HEK293 (cell line): Measurements from ENCODE around the gene PIGP.

Source experiments
- CTCF ChIA-PET: fragments of 350-600 bp; formaldehyde crosslinking; extraction: SDS; loops from one replicate; lab custom pipeline; 2021; ENCODE audit warnings: antibody characterized with exemption; lab: Yijun Ruan, JAX
- POLR2A ChIA-PET: fragments of 300-600 bp; formaldehyde crosslinking; extraction: SDS; loops from one replicate; lab custom pipeline; 2020; ENCODE audit warnings: antibody characterized with exemption, inconsistent platforms; lab: Yijun Ruan, JAX
- H3K27ac ChIP-seq: fragments of 200-500 bp; sonication (Bioruptor generic); 2 replicates; pipeline ENCODE4 v1.5.1; 2014; ENCODE audit warnings: low read depth, low read length, control low read depth, inconsistent platforms; ENCODE audit errors: extremely low read depth
- H3K36me3 ChIP-seq, 2 experiments: fragments of 200-500 bp in 1 of 2; sonication (Bioruptor generic) in 1 of 2; 1 replicate in 1 of 2; 2 replicates in 1 of 2; pipeline ENCODE4 v1.5.1; 2014 to 2017; ENCODE audit warnings: inconsistent platforms in 2 of 2, low read length in 2 of 2; ENCODE audit not compliant: control insufficient read depth in 2 of 2, insufficient read depth in 1 of 2
- H3K4me1 ChIP-seq: fragments of 200-500 bp; sonication (Bioruptor generic); 2 replicates; pipeline ENCODE4 v1.5.1; 2014; ENCODE audit warnings: mild to moderate bottlenecking, low read length, inconsistent platforms; ENCODE audit not compliant: control insufficient read depth, insufficient read depth
- H3K4me3 ChIP-seq: 2 replicates; pipeline ENCODE4 v1.5.1; 2011; ENCODE audit warnings: low read depth, mild to moderate bottlenecking, control low read depth, low read length, moderate library complexity
- H3K9me3 ChIP-seq: fragments of 200-500 bp; sonication (Bioruptor generic); 2 replicates; pipeline ENCODE4 v1.5.1; 2014; ENCODE audit warnings: low read depth, low read length, inconsistent platforms; ENCODE audit not compliant: control insufficient read depth, insufficient read depth
- GLI4 ChIP-seq: fragments of 450-650 bp; formaldehyde crosslinking; IDR thresholded peaks from 2 replicates; pipeline ENCODE4 v1.5.1; 2016; ENCODE audit warnings: missing biosample characterization, missing genetic modification characterization
- IKZF3 ChIP-seq: fragments of 450-650 bp; IDR thresholded peaks from 2 replicates; pipeline ENCODE4 v1.5.0; 2018; ENCODE audit warnings: missing biosample characterization, mild to moderate bottlenecking, missing genetic modification characterization, moderate library complexity
- SP2 ChIP-seq: fragments of 450-650 bp; formaldehyde crosslinking; IDR thresholded peaks from 2 replicates; pipeline ENCODE4 v1.5.1; 2016; ENCODE audit warnings: missing biosample characterization, missing genetic modification characterization
- SP3 ChIP-seq: fragments of 450-650 bp; formaldehyde crosslinking; IDR thresholded peaks from 2 replicates; pipeline ENCODE4 v1.5.1; 2016; ENCODE audit warnings: missing biosample characterization, missing genetic modification characterization
- ZNF184 ChIP-seq: fragments of 450-650 bp; IDR thresholded peaks from 2 replicates; pipeline ENCODE4 v1.5.1; 2018; ENCODE audit warnings: missing biosample characterization, mild to moderate bottlenecking, missing genetic modification characterization
- ZNF214 ChIP-seq: fragments of 450-650 bp; formaldehyde crosslinking; IDR thresholded peaks from 2 replicates; pipeline ENCODE4 v1.5.1; 2017; ENCODE audit warnings: missing biosample characterization, mild to moderate bottlenecking, missing genetic modification characterization, borderline replicate concordance
- ZNF274 ChIP-seq, 2 experiments: fragments of 200-500 bp in 1 of 2; fragments of 450-650 bp in 1 of 2; sonication (Bioruptor generic) in 1 of 2; formaldehyde crosslinking in 1 of 2; IDR thresholded peaks; 2 replicates each; pipeline versions ENCODE4 v1.5.1 to v1.6.1; 2014 to 2016; ENCODE audit warnings: borderline replicate concordance in 1 of 2, inconsistent platforms in 1 of 2, low read length in 1 of 2, missing biosample characterization in 1 of 2, missing genetic modification characterization in 1 of 2
- ZNF366 ChIP-seq: fragments of 450-650 bp; formaldehyde crosslinking; conservative IDR thresholded peaks from 2 replicates; pipeline ENCODE4 v1.5.1; 2016; ENCODE audit warnings: missing biosample characterization, missing genetic modification characterization
- ZNF433 ChIP-seq: fragments of 450-650 bp; formaldehyde crosslinking; IDR thresholded peaks from 2 replicates; pipeline ENCODE4 v1.5.1; 2016; ENCODE audit warnings: missing biosample characterization, missing genetic modification characterization, low read depth
- ZNF501 ChIP-seq: fragments of 450-650 bp; formaldehyde crosslinking; IDR thresholded peaks from 2 replicates; pipeline ENCODE4 v1.5.1; 2016; ENCODE audit warnings: missing biosample characterization, missing genetic modification characterization
- ZNF544 ChIP-seq: fragments of 450-650 bp; formaldehyde crosslinking; IDR thresholded peaks from 2 replicates; pipeline ENCODE4 v1.5.0; 2017; ENCODE audit warnings: missing biosample characterization, missing genetic modification characterization
- ZNF561 ChIP-seq: fragments of 450-650 bp; IDR thresholded peaks from 2 replicates; pipeline ENCODE4 v1.5.1; 2018; ENCODE audit warnings: missing biosample characterization, missing genetic modification characterization, borderline replicate concordance
- ZNF571 ChIP-seq: fragments of 450-650 bp; formaldehyde crosslinking; IDR thresholded peaks from 2 replicates; pipeline ENCODE4 v1.5.0; 2017; ENCODE audit warnings: missing biosample characterization, missing genetic modification characterization
- ZNF660 ChIP-seq: fragments of 450-650 bp; IDR thresholded peaks from 2 replicates; pipeline ENCODE4 v1.5.1; 2018; ENCODE audit warnings: missing biosample characterization, mild to moderate bottlenecking, missing genetic modification characterization
- TF ChIP-seq, protein P1 (sequence below): fragments of 450-650 bp; IDR thresholded peaks from 2 replicates; pipeline ENCODE4 v1.5.1; 2018; ENCODE audit warnings: missing biosample characterization, mild to moderate bottlenecking, missing genetic modification characterization
- TF ChIP-seq, protein P2 (sequence below): fragments of 450-650 bp; formaldehyde crosslinking; IDR thresholded peaks from 2 replicates; pipeline ENCODE4 v1.5.1; 2016; ENCODE audit warnings: missing biosample characterization, missing genetic modification characterization
- TF ChIP-seq, protein P3 (sequence below): sonication (generic); formaldehyde crosslinking; IDR thresholded peaks from 2 replicates; pipeline ENCODE4 v1.8.1; 2022; ENCODE audit warnings: mild to moderate bottlenecking, moderate library complexity, missing genetic modification reagents
- TF ChIP-seq, protein P4 (sequence below): fragments of 450-650 bp; formaldehyde crosslinking; IDR thresholded peaks from 2 replicates; pipeline ENCODE4 v1.5.0; 2017; ENCODE audit warnings: missing biosample characterization, missing genetic modification characterization, borderline replicate concordance
- TF ChIP-seq, protein P5 (sequence below): fragments of 450-650 bp; formaldehyde crosslinking; IDR thresholded peaks from 2 replicates; pipeline ENCODE4 v1.5.1; 2017; ENCODE audit warnings: missing biosample characterization, missing genetic modification characterization

Gene PIGP

DNA sequence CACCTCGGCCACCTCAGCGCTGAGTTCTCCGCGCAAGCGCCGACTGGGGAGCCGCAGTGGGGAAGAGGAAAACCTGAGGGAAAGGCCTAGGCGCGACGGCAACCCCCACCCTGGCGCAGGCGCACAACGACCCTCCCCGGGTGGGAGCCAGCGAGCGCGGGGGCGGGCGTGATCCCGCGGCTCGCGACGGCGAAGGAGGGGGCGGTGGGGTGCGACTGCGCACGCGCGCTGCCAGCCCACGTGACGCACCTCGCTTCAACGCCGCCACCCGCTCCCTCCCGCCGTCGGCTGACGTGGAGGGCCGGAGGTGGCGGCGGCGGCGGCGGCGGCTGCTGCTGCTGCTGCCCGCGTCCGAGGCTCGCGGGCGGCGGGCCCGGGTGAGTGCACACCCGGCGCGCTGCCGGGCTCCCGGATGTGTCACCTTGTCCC, at the start of gene PIGP, which contains the start of gene TTC3:
Gene PIGP (minus strand): TSS at position 84 of the 429 bp plus-strand sequence. CDS start 556 bp downstream, outside the sequence.
Gene TTC3 (plus strand): TSS at position 267 of the 429 bp plus-strand sequence. CDS start 14,004 bp downstream, outside the sequence.
- no peaks in the 10 kb centered on the region for H3K9me3 ChIP-seq
- peak; percentile 92 for TF ChIP-seq IKZF3 (tag by site-specific recombination)
- TF ChIP-seq ZNF660 (tag by site-specific recombination) = no peak
- peak; percentile 42; the same call in 1 of the 2 replicates for TF ChIP-seq ZNF366 (tag by site-specific recombination)
- TF ChIP-seq SP2 (tag by site-specific recombination) = peak; percentile 51
- TF ChIP-seq, protein P1, sequence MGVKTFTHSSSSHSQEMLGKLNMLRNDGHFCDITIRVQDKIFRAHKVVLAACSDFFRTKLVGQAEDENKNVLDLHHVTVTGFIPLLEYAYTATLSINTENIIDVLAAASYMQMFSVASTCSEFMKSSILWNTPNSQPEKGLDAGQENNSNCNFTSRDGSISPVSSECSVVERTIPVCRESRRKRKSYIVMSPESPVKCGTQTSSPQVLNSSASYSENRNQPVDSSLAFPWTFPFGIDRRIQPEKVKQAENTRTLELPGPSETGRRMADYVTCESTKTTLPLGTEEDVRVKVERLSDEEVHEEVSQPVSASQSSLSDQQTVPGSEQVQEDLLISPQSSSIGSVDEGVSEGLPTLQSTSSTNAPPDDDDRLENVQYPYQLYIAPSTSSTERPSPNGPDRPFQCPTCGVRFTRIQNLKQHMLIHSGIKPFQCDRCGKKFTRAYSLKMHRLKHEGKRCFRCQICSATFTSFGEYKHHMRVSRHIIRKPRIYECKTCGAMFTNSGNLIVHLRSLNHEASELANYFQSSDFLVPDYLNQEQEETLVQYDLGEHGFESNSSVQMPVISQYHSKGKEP = peak; percentile 62
- peak; percentile 30; the same call in 1 of the 2 replicates for TF ChIP-seq ZNF184 (tag by site-specific recombination)
- peak; percentile 98 for TF ChIP-seq ZNF561 (tag by site-specific recombination)
- TF ChIP-seq, protein P2, sequence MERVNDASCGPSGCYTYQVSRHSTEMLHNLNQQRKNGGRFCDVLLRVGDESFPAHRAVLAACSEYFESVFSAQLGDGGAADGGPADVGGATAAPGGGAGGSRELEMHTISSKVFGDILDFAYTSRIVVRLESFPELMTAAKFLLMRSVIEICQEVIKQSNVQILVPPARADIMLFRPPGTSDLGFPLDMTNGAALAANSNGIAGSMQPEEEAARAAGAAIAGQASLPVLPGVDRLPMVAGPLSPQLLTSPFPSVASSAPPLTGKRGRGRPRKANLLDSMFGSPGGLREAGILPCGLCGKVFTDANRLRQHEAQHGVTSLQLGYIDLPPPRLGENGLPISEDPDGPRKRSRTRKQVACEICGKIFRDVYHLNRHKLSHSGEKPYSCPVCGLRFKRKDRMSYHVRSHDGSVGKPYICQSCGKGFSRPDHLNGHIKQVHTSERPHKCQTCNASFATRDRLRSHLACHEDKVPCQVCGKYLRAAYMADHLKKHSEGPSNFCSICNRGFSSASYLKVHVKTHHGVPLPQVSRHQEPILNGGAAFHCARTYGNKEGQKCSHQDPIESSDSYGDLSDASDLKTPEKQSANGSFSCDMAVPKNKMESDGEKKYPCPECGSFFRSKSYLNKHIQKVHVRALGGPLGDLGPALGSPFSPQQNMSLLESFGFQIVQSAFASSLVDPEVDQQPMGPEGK (tag by site-specific recombination) = peak; percentile 76
- no peak for TF ChIP-seq ZNF274 (IDR thresholded peaks at IDR 0.05; ENCODE audit: low read length)
- TF ChIP-seq ZNF274 (tag by site-specific recombination; IDR thresholded peaks at IDR 0.05; ENCODE audit: borderline replicate concordance) = no peak
- TF ChIP-seq ZNF501 (tag by site-specific recombination) = no peak
- TF ChIP-seq SP3 (tag by site-specific recombination) = 0 out of 2 replicates have a peak, but pooled peaks have one; percentile 22
- TF ChIP-seq, protein P3, sequence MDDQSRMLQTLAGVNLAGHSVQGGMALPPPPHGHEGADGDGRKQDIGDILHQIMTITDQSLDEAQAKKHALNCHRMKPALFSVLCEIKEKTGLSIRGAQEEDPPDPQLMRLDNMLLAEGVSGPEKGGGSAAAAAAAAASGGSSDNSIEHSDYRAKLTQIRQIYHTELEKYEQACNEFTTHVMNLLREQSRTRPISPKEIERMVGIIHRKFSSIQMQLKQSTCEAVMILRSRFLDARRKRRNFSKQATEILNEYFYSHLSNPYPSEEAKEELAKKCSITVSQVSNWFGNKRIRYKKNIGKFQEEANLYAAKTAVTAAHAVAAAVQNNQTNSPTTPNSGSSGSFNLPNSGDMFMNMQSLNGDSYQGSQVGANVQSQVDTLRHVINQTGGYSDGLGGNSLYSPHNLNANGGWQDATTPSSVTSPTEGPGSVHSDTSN (CRISPR knock-in tag) = peak; percentile 10; the same call in 1 of the 2 replicates
- TF ChIP-seq, all 188 proteins: peak for 9
- Histone ChIP-seq H3K4me3 (peak within 1 kb of the TSS; percentile 75), H3K27ac (peak within 1 kb of the TSS; percentile 85), H3K36me3 (peaks cover 14 to 22% of the 10 kb centered on the region in 2 experiments), H3K4me1 (0 out of 2 replicates have a peak, but pooled peaks cover 6% of the 10 kb centered on the region)
- CTCF ChIA-PET = interaction anchor here (1.9 kb wide), 1 partner anchor 63 kb away, joined by 5 read pairs; no protein-coding TSS in a partner anchor
- POLR2A ChIA-PET = interaction anchor here (1.3 kb wide), 1 partner anchor 10 kb away, joined by 3 read pairs; no protein-coding TSS in a partner anchor

DNA sequence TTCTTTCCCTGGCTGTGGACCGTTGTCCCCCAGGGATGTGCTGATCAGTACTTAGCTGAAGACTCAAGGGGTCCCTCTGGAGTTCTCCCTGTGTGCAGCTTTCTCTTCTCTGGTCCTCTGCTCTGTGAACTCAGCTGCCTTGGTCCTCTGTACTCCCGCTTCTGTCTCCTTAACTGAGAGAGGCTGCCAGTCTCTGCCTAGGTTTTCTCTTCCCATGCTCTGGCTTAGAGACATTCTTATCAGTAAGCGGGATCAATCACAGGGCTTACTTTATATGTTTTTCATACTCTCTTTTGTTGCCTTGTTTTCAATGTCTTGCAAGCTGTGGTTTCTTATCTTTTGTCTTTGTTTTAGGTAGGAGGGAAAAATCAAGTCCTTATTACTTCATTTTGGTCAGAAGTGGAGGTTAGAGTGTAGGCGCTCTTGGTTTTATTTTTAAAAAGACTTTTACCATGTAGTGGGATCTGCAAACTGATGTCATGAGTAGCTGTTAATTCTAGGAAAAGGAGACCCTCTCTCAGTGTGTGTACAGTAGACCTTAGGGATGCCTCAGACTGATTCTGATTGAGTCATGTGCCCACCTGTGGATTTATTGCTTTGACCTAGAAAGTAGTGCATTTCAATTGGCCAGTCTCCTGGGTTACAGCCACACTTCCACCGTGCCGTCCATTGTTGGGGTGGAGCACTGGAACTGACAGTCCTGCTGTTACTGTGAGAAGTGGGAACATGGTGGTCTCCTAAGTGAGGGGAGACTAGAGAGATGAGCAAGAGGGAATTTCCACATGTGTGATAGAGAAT, 46.7 kb upstream of the PIGP start:
- H3K4me3 ChIP-seq = no peak overlapping the region
- peaks cover 15% of the 10 kb centered on the region for H3K4me1 ChIP-seq
- H3K27ac ChIP-seq = peak overlapping the region; percentile 20; the same call in 1 of the 2 replicates
- ChIA-PET CTCF (interaction anchor here (0.6 to 1.4 kb wide), 4 partner anchors 14 to 145 kb away, joined by 4 to 7 read pairs (median 4); no protein-coding TSS in a partner anchor), POLR2A (interaction anchor here (0.6 kb wide), 1 partner anchor 398 kb away, joined by 4 read pairs; no protein-coding TSS in a partner anchor)
- no peaks in the 10 kb centered on the region for H3K9me3 ChIP-seq
- H3K36me3 ChIP-seq = peaks cover 4 to 5% of the 10 kb centered on the region in 2 experiments
- TF ChIP-seq, protein P4, sequence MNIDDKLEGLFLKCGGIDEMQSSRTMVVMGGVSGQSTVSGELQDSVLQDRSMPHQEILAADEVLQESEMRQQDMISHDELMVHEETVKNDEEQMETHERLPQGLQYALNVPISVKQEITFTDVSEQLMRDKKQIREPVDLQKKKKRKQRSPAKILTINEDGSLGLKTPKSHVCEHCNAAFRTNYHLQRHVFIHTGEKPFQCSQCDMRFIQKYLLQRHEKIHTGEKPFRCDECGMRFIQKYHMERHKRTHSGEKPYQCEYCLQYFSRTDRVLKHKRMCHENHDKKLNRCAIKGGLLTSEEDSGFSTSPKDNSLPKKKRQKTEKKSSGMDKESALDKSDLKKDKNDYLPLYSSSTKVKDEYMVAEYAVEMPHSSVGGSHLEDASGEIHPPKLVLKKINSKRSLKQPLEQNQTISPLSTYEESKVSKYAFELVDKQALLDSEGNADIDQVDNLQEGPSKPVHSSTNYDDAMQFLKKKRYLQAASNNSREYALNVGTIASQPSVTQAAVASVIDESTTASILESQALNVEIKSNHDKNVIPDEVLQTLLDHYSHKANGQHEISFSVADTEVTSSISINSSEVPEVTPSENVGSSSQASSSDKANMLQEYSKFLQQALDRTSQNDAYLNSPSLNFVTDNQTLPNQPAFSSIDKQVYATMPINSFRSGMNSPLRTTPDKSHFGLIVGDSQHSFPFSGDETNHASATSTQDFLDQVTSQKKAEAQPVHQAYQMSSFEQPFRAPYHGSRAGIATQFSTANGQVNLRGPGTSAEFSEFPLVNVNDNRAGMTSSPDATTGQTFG (tag by site-specific recombination) = no peak
- TF ChIP-seq ZNF571 (tag by site-specific recombination) (no peak), GLI4 (tag by site-specific recombination) (no peak), ZNF274 (IDR thresholded peaks at IDR 0.05; ENCODE audit: low read length) (no peak), ZNF274 (tag by site-specific recombination; IDR thresholded peaks at IDR 0.05; ENCODE audit: borderline replicate concordance) (no peak), ZNF214 (tag by site-specific recombination) (no peak), ZNF544 (tag by site-specific recombination) (no peak), ZNF433 (tag by site-specific recombination) (no peak), ZNF366 (tag by site-specific recombination) (peak; percentile 52; the same call in 1 of the 2 replicates)
- TF ChIP-seq, protein P2 (tag by site-specific recombination) = no peak
- TF ChIP-seq, protein P5, sequence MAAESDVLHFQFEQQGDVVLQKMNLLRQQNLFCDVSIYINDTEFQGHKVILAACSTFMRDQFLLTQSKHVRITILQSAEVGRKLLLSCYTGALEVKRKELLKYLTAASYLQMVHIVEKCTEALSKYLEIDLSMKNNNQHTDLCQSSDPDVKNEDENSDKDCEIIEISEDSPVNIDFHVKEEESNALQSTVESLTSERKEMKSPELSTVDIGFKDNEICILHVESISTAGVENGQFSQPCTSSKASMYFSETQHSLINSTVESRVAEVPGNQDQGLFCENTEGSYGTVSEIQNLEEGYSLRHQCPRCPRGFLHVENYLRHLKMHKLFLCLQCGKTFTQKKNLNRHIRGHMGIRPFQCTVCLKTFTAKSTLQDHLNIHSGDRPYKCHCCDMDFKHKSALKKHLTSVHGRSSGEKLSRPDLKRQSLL (tag by site-specific recombination) = no peak
